H1 (cell line): ENCODE data around the gene PGP. TPM values are rescaled to one million over a fixed set of nuclear protein-coding genes. Genes with fewer than 3 reads are reported as not detected.

Source experiments
- ASH2L ChIP-seq: fragments of 200-600, 300-600 bp; sonication (generic); IDR thresholded peaks from one replicate; pipeline ENCODE4 v1.7.1; 2017; ENCODE audit warnings: low read length
- TEAD4 ChIP-seq: IDR thresholded peaks from 2 replicates; pipeline ENCODE4 v1.6.1; 2012; ENCODE audit warnings: low read depth, low read length, inconsistent platforms, mixed read lengths
- polyA plus RNA-seq, 7 experiments: library from polyadenylated mRNA; depleted of rRNA in 3 of 7; stranded (reverse) in 5 of 7; unstranded in 2 of 7; fragments of >200 nt in 5 of 7; fragments of 200-250 nt in 2 of 7; gene quantifications; 1 replicate in 5 of 7; 2 replicates in 1 of 7; 4 replicates in 1 of 7; pipeline versions ENCODE4 v1.2.1 to v1.2.3, GENCODE V29; 2011 to 2013; ENCODE audit warnings: missing spikeins in 2 of 7, mixed read lengths in 2 of 7
- total RNA-seq: library from RNA; stranded (reverse); fragmentation: NEBNext Ultra II Directional; extraction: Animal tissue kit (Norgen Biotek cat#: 25700); gene quantifications from 2 replicates; pipeline ENCODE4 v1.2.1, GENCODE V29; 2021

Gene PGP
- total and polyA plus RNA-seq, 2 of the 8 experiments (the other 6 are each of a cell fraction or from before 2014, with no cell fraction given), result 30.9 to 55.9 TPM

DNA sequence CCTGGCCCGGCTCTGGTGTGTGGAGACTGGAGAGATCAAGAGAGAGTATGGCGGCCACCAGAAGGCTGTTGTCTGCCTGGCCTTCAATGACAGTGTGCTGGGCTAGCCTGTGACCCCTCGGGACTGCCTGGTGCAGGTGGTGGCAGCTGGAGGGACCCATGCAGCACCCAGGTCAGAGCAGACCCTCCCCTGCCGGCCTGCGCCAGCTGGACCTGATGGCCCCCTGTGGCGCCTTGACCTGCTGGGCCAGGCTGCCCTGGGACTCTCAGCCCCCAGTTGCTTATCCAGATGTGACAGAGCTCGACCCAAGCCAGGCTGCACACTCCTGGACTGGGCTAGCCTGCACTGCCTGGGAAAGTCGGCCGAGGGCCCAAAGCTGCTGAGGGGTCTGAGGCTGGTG is 5.9 kb downstream of the PGP start (continued):
- TF ChIP-seq ASH2L (no peak), TEAD4 (no peak)
